GM12874 (cell line): Measurements from ENCODE around the gene CIT.

ENCODE experiments used
- TF ChIP-seq, protein P1 (sequence below): IDR thresholded peaks from 2 replicates; pipeline ENCODE4 v1.5.1; 2011; ENCODE audit warnings: low read depth, mild to moderate bottlenecking, control low read depth, low read length, moderate library complexity; ENCODE audit not compliant: insufficient read depth

The CIT gene, protein sequence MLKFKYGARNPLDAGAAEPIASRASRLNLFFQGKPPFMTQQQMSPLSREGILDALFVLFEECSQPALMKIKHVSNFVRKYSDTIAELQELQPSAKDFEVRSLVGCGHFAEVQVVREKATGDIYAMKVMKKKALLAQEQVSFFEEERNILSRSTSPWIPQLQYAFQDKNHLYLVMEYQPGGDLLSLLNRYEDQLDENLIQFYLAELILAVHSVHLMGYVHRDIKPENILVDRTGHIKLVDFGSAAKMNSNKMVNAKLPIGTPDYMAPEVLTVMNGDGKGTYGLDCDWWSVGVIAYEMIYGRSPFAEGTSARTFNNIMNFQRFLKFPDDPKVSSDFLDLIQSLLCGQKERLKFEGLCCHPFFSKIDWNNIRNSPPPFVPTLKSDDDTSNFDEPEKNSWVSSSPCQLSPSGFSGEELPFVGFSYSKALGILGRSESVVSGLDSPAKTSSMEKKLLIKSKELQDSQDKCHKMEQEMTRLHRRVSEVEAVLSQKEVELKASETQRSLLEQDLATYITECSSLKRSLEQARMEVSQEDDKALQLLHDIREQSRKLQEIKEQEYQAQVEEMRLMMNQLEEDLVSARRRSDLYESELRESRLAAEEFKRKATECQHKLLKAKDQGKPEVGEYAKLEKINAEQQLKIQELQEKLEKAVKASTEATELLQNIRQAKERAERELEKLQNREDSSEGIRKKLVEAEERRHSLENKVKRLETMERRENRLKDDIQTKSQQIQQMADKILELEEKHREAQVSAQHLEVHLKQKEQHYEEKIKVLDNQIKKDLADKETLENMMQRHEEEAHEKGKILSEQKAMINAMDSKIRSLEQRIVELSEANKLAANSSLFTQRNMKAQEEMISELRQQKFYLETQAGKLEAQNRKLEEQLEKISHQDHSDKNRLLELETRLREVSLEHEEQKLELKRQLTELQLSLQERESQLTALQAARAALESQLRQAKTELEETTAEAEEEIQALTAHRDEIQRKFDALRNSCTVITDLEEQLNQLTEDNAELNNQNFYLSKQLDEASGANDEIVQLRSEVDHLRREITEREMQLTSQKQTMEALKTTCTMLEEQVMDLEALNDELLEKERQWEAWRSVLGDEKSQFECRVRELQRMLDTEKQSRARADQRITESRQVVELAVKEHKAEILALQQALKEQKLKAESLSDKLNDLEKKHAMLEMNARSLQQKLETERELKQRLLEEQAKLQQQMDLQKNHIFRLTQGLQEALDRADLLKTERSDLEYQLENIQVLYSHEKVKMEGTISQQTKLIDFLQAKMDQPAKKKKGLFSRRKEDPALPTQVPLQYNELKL (N-terminal part only)

DNA sequence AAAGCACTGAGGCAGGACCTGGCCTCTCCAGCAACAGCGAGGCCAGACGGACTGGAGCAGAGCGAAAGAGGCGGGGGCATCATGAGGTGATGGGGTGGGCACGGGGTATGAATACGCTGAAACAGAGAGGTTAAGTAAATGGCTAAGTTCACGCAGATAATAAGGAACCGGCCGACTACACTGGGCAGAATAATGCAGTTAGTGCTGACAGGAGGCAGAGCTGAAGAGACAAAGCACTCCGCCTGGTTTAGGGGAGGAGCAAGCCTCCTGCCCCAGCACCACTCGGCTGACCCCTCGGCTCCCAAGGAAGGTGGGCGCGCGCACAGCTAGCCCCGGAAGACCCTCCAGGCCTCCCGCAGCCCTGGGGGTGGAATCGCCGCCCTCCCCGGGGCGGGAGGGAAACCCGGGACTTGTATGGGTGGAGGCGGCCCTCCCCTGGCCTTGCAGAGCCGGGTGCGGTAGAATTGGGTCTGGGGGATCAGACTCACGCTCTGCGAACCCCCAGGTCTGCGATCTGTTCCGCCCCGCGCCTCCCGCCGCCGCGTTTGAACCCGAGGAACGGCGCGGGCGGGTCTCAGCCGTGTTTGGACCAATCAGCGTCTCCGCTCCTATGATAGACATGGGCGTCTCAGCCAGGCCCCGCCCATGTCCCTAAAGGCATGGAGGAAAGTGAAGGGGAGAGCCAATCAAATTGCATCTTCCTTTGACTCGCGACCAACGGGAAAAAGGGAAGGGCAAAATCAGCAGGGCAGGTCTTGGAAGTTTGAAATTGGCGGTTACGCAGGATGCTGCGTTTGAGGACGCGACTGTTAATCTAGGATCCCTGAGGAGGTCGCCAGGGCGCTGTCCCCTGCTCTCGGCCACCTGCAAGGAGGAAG is at the start of gene CIT:
Gene CIT (minus strand): TSS at position 560 of the 878 bp plus-strand sequence. CDS start 1,152 bp downstream, outside the sequence.
- TF ChIP-seq, protein P1, sequence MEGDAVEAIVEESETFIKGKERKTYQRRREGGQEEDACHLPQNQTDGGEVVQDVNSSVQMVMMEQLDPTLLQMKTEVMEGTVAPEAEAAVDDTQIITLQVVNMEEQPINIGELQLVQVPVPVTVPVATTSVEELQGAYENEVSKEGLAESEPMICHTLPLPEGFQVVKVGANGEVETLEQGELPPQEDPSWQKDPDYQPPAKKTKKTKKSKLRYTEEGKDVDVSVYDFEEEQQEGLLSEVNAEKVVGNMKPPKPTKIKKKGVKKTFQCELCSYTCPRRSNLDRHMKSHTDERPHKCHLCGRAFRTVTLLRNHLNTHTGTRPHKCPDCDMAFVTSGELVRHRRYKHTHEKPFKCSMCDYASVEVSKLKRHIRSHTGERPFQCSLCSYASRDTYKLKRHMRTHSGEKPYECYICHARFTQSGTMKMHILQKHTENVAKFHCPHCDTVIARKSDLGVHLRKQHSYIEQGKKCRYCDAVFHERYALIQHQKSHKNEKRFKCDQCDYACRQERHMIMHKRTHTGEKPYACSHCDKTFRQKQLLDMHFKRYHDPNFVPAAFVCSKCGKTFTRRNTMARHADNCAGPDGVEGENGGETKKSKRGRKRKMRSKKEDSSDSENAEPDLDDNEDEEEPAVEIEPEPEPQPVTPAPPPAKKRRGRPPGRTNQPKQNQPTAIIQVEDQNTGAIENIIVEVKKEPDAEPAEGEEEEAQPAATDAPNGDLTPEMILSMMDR = no peak

DNA sequence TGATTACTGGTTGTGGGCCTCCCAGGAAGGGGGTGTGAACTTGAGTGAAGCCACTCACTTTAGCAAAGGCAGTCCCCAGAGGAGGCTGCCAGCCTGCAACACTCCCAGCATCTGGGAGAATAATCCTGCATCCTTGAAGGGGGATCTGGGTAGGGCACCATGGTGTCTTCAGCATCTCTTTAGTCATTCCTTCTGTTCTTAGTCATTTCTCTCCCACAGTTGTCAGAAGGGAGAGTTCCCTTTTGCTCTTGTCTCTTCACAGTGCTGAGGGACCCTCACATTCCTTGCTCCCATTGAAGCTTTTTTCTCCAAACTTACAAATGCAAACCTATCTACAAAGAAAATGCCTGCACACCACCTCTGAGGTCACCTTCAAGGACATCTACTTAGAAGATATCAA is 48.1 kb upstream of the CIT start:
- TF ChIP-seq, protein P1 = no peak

DNA sequence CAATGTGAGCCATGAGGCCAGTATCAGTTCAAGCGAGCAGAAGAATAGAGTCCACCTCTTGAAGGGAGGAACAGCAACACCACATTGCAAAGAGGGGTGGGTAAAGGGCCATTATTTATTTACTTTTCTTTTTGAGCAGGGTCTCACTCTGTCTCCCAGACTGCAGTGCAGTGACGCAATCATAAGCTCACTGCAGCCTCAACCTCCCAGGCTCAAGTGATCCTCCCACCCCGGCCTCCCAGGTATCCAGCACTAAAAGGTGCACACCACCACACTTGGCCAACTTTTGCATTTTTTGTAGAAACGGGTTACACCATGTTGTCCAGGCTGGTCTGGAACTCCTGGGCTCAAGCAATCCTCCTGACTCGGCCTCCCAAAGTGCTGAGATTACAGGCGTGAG is 42.9 kb upstream of the CIT start:
- TF ChIP-seq, protein P1 = no peak

DNA sequence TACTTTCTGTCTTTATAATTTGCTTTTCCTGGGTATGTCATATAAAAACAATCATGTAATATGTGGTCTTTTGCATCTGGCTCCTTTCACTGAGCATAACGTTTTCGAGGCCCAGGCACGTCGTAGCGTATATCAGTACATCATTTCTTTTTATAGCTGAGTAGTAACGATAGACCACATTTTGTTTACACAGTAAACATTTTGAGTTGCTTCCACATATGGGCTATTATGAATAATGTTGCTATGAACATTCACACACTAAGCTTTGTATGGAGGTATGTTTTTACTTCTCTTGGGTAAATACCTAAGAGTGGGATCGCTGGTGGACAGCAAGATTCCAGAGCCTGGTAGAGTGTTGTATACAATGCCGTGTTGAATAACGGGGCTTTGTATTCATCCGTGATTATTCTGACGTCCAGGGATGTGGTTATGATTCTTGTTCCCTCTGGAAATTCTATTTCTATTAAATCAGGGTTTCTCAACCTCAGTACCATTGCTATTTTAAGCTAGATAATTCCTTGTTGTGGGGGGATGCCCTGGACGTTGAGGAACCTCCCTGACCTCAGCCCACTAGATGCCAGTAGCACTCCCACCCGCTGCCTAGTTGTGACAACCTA is 38.9 kb upstream of the CIT start:
- TF ChIP-seq, protein P1 = no peak

DNA sequence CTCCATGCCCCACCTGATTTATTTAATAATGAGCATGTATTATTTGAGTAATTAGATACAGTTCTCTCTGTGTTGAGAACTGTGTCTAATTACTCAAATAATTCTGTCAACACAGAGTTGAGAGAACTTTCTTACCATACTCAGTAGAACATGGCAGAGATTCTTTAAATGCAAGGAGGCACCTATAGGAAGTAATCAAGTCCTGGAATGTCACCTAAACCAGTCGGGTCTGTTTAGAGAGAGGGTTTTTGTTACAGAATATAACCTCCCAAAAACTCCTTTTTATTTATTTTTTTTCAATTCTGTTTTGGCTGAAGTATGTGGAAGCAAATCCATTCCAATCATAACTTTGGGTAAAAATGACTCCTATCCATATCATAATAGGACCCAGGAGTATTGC is 37.5 kb upstream of the CIT start:
- TF ChIP-seq, protein P1 = no peak

DNA sequence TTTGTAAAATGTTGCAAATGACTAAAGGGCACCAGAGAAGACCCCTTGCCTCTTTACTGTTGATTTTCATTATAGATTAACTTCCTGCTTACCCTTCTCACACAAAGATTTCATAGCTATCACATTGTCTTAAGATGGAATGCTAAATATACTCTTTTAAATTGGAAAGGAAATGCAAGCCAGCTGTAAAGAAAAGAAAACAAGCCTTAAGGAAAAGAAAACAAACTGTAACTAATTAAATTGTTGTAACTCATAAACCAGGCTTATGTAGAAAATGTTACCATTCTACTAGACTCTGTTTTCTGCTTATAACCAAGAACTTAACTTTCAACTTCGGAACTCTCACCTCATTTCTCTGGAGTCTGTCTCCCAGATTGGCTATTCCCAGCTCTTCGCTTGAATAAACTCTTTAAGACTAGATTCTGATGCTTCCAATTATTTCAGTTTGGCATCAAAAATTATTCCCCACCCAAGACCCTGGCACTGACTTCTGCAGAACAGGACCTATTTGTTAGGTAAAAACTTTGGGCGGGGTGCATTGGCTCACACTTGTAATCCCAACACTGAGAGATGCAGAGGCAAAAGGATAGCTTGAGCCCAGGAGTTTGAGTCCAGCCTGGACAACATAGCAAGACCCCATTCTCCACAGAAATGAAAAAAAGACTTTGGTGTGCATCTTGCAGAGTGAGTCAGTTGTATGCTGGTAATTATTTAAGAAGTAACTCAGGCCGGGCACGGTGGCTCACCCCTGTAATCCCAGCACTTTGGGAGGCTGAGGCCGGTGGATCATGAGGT is 36.6 kb upstream of the CIT start:
- TF ChIP-seq, protein P1 = no peak
